HG03521 (cell line): ENCODE results near the gene SCCPDH.
"Not testable (repeated sequence)": the region's sequence is repeated elsewhere in the genome, so short reads cannot be mapped to it uniquely, and the experiment has no call there.

Source experiments
- ATAC-seq: cut with Tn5 transposase; IDR thresholded peaks from one replicate; pipeline ENCODE4 v1.9.1; 2021; ENCODE audit warnings: mild to moderate bottlenecking, moderate library complexity; ENCODE audit not compliant: unreplicated experiment

The SCCPDH gene

GRCh38 chr1:246798606-246799496, 74.6 kb downstream of the SCCPDH start:
- ATAC-seq: no peak

- ATAC-seq: no peak
Observed at GRCh38 chr1:246800356-246800755, 76.1 kb downstream of the SCCPDH start.

GRCh38 chr1:246800756-246801155, 76.5 kb downstream of the SCCPDH start:
- ATAC-seq: no peak

- no peak for ATAC-seq
Observed at GRCh38 chr1:246801241-246802020, 77.2 kb downstream of the SCCPDH start.

- ATAC-seq: no peak
Observed at GRCh38 chr1:246803373-246803772, 79.2 kb downstream of the SCCPDH start.

GRCh38 chr1:246803883-246804282, 79.7 kb downstream of the SCCPDH start:
- no peak for ATAC-seq

- ATAC-seq: no peak
Observed at GRCh38 chr1:246805135-246805716, 81.0 kb downstream of the SCCPDH start.

GRCh38 chr1:246809473-246809872, 85.3 kb downstream of the SCCPDH start:
- ATAC-seq: no peak

- ATAC-seq: no peak
Observed at GRCh38 chr1:246811985-246812384, 87.8 kb downstream of the SCCPDH start.

- ATAC-seq: not testable (repeated sequence)
Observed at GRCh38 chr1:246813325-246813724, 89.1 kb downstream of the SCCPDH start.

GRCh38 chr1:246814890-246815289, 90.7 kb downstream of the SCCPDH start:
- ATAC-seq: no peak

GRCh38 chr1:246815693-246816270, 91.6 kb downstream of the SCCPDH start:
- ATAC-seq: peak; percentile 58
